Measurements from ENCODE around the gene KIF22. TPM values are rescaled to one million over a fixed set of nuclear protein-coding genes. Genes with fewer than 3 reads are reported as not detected.

KIF22 gene
- total RNA-seq, 1 experiment from 2014 or later = 155 TPM

GRCh38 chr16:29840240-29840639 lies 49.7 kb downstream of the KIF22 start:
- no peaks in the 10 kb centered on the region for H3K9me3 ChIP-seq (ENCODE audit: control insufficient read depth in 1 of 2, insufficient read depth in 1 of 2, low read depth in 1 of 2, low read length in 2 of 2)
- H3K4me3 ChIP-seq (replicated peaks in 1 of 2; ENCODE audit: low read depth in 1 of 2, low read length in 2 of 2) = no peak overlapping the region
- TF ChIP-seq CEBPB (IDR thresholded peaks at IDR 0.05; ENCODE audit: low read depth) (no peak), ZFX (IDR thresholded peaks at IDR 0.05) (no peak), EZH2 (IDR thresholded peaks at IDR 0.05) (no peak), RAD21 (IDR thresholded peaks at IDR 0.05; ENCODE audit: low read depth) (no peak), POLR2A (IDR thresholded peaks at IDR 0.05; ENCODE audit: borderline replicate concordance, extremely low read depth, insufficient read depth, insufficient read length) (no peak), EGR1 (IDR thresholded peaks at IDR 0.05; ENCODE audit: low read depth) (no peak), JUND (IDR thresholded peaks at IDR 0.05) (no peak), REST (IDR thresholded peaks at IDR 0.05; ENCODE audit: low read depth) (no peak), TCF7L2 (IDR thresholded peaks at IDR 0.05; ENCODE audit: borderline replicate concordance, extremely low read depth, insufficient read depth, insufficient read length) (no peak), ZBTB33 (IDR thresholded peaks at IDR 0.05; ENCODE audit: extremely low read depth, insufficient replicate concordance, low read length) (no peak)
- peaks cover 0 to 4% of the 10 kb centered on the region in 2 experiments; a peak in 2 of 4 replicates for H3K36me3 ChIP-seq (ENCODE audit: control insufficient read depth in 1 of 2, insufficient read depth in 2 of 2, low read length in 2 of 2)
- BruUV-seq (replicated peaks) = no TSS peak
- no peak overlapping the region for H3K4me2 ChIP-seq (ENCODE audit: low read length)
- H3K27me3 ChIP-seq (ENCODE audit: insufficient read depth, low read length) = no peaks in the 10 kb centered on the region
- H4K20me1 ChIP-seq (ENCODE audit: insufficient read depth) = no peaks in the 10 kb centered on the region
- RAD21 ChIA-PET (ENCODE audit: low non-redundant PET in 1 of 2, low total read pairs in 2 of 2, uncharacterized antibody in 2 of 2, unreplicated experiment in 2 of 2) = no interaction called here
- intact Hi-C loops (cut with micrococcal nuclease) = no loop called here
- CTCF ChIA-PET = interaction anchor here (2.5 kb wide), 1 partner anchor 8 kb away, joined by 12 read pairs; no protein-coding TSS in a partner anchor
- DNase-seq (ENCODE audit: low read depth, low spot score) = no peak
- no peaks in the 10 kb centered on the region for H3K79me2 ChIP-seq (ENCODE audit: insufficient read depth, low read length)
- H2AFZ ChIP-seq (ENCODE audit: low read depth, low read length, poor library complexity, severe bottlenecking) = no peak overlapping the region
- H3K9ac ChIP-seq (ENCODE audit: low read length) = no peak overlapping the region
- H3K4me1 ChIP-seq (ENCODE audit: control insufficient read depth in 1 of 2, insufficient read depth in 2 of 2, low read length in 2 of 2) = peaks cover 0 to 6% of the 10 kb centered on the region in 2 experiments; a peak in 2 of 4 replicates
- no peak overlapping the region for H3K27ac ChIP-seq (ENCODE audit: low read depth, low read length)
- H3K9me2 ChIP-seq (ENCODE audit: insufficient read depth) = no peaks in the 10 kb centered on the region
- POLR2A ChIA-PET = no interaction called here
- ATAC-seq = no peak
